ENCODE data around the gene CATSPERZ.

DNA sequence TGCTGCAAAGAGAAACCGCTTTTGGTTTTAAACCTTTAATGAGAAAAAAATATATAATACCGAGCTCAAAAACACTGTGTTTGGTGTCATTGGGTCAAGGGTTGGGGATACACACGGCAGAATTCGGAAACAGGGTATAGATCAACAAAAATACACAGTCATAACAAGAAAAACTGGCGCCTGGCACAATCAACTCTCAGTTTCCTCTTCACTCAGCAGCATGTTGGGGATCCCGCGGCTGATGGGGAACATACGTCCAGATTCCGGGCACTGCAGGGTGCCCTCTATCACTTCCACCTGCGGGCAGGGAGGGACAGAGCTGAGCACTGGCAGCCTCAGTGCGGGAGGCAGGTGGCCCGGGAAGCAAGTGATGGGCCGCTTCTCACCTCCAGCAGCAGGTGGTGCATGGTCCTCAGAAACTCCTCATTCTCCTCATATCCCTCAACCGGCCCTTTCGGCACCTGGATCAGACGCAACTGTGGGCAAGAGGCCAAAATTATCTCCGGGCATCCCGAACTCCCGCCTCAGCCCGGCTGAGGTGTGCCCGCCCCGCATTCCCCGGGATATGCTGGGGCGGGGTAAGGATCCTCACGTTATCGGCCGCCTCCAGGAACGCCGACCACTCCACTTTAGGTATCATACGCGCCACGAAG, 16.6 kb downstream of the CATSPERZ start:
- TF ChIP-seq, protein P1, sequence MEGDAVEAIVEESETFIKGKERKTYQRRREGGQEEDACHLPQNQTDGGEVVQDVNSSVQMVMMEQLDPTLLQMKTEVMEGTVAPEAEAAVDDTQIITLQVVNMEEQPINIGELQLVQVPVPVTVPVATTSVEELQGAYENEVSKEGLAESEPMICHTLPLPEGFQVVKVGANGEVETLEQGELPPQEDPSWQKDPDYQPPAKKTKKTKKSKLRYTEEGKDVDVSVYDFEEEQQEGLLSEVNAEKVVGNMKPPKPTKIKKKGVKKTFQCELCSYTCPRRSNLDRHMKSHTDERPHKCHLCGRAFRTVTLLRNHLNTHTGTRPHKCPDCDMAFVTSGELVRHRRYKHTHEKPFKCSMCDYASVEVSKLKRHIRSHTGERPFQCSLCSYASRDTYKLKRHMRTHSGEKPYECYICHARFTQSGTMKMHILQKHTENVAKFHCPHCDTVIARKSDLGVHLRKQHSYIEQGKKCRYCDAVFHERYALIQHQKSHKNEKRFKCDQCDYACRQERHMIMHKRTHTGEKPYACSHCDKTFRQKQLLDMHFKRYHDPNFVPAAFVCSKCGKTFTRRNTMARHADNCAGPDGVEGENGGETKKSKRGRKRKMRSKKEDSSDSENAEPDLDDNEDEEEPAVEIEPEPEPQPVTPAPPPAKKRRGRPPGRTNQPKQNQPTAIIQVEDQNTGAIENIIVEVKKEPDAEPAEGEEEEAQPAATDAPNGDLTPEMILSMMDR (conservative IDR thresholded peaks at IDR 0.05): peak; percentile 58
- TF ChIP-seq EZH2 (IDR thresholded peaks at IDR 0.05; ENCODE audit: low read depth): no peak
